Neural cell (in vitro differentiated cells): Measurements from ENCODE around the gene TOX2. TPM values are rescaled to one million over a fixed set of nuclear protein-coding genes. Genes with fewer than 3 reads are reported as not detected.

Experiments used
- H2AFZ ChIP-seq: fragments of 200-600, 300-800 bp; sonication (generic), shearing (Covaris generic); 2 replicates; pipeline ENCODE4 v1.6.0; 2014; ENCODE audit warnings: low read depth, mild to moderate bottlenecking, antibody characterized with exemption, low read length, moderate library complexity
- H3F3A ChIP-seq: fragments of 200-600 bp; shearing (Covaris generic); 2 replicates; pipeline ENCODE4 v1.6.1; 2016; ENCODE audit warnings: mild to moderate bottlenecking, moderate library complexity, mixed read lengths, antibody characterized with exemption, low read length; ENCODE audit not compliant: insufficient read depth, poor library complexity, severe bottlenecking
- H3K27ac ChIP-seq: fragments of 200-600, 300-800 bp; sonication (generic), shearing (Covaris generic); 2 replicates; pipeline ENCODE4 v1.5.1; 2014; ENCODE audit warnings: mild to moderate bottlenecking, low read length, moderate library complexity
- H3K27me3 ChIP-seq: fragments of 300-800, 200-600 bp; sonication (generic), shearing (Covaris generic); 2 replicates; pipeline ENCODE4 v1.6.0; 2014; ENCODE audit warnings: mild to moderate bottlenecking, low read depth, low read length, moderate library complexity; ENCODE audit not compliant: insufficient read depth
- H3K36me3 ChIP-seq: fragments of 300-800, 200-600 bp; sonication (generic), shearing (Covaris generic); 2 replicates; pipeline ENCODE4 v1.5.1; 2014; ENCODE audit warnings: mild to moderate bottlenecking, antibody characterized with exemption, low read length, moderate library complexity; ENCODE audit not compliant: insufficient read depth
- H3K4me2 ChIP-seq: fragments of 300-800, 200-600 bp; sonication (generic), shearing (Covaris generic); 2 replicates; pipeline ENCODE4 v1.6.0; 2014; ENCODE audit warnings: mild to moderate bottlenecking, low read length
- H3K4me3 ChIP-seq: fragments of 300-800, 200-600 bp; sonication (generic), shearing (Covaris generic); 2 replicates; pipeline ENCODE4 v1.5.1; 2014; ENCODE audit warnings: mild to moderate bottlenecking, low read length, moderate library complexity
- H3K79me2 ChIP-seq: fragments of 200-600 bp; shearing (Covaris generic); replicated peaks from 2 replicates; pipeline ENCODE4 v1.6.0; 2014; ENCODE audit warnings: mild to moderate bottlenecking, low read length, moderate library complexity; ENCODE audit not compliant: insufficient read depth
- H3K9ac ChIP-seq: fragments of 300-800, 200-600 bp; sonication (generic), shearing (Covaris generic); 2 replicates; pipeline ENCODE4 v1.6.1; 2016; ENCODE audit warnings: mild to moderate bottlenecking, low read length, mixed read lengths
- H3K9me2 ChIP-seq: fragments of 200-600 bp; shearing (Covaris generic); 2 replicates; pipeline ENCODE4 v1.6.1; 2016; ENCODE audit warnings: mild to moderate bottlenecking, low read length, mixed read lengths; ENCODE audit not compliant: insufficient read depth
- H3K9me3 ChIP-seq: fragments of 200-600, 300-800 bp; sonication (generic), shearing (Covaris generic); 2 replicates; pipeline ENCODE4 v1.6.1; 2016; ENCODE audit warnings: mild to moderate bottlenecking, mixed run types, low read length, moderate library complexity, mixed read lengths
- H4K20me1 ChIP-seq: fragments of 200-600 bp; shearing (Covaris generic); 2 replicates; pipeline ENCODE4 v1.6.1; 2016; ENCODE audit warnings: mild to moderate bottlenecking, mixed run types; ENCODE audit not compliant: insufficient read depth
- CTCF ChIP-seq: fragments of 450-650 bp; IDR thresholded peaks from 2 replicates; pipeline ENCODE4 v1.5.1; 2014; ENCODE audit warnings: antibody characterized with exemption, mild to moderate bottlenecking, moderate library complexity; ENCODE audit not compliant: poor library complexity, severe bottlenecking
- EP300 ChIP-seq: fragments of 450-650 bp; conservative IDR thresholded peaks from 2 replicates; pipeline ENCODE4 v1.6.1; 2014; ENCODE audit warnings: antibody characterized with exemption, mild to moderate bottlenecking, moderate library complexity; ENCODE audit not compliant: poor library complexity, severe bottlenecking
- EZH2 ChIP-seq: fragments of 200-600, 300-800 bp; shearing (Covaris generic), sonication (generic); IDR thresholded peaks from 2 replicates; pipeline ENCODE4 v1.6.1; 2014; ENCODE audit warnings: antibody characterized with exemption, low read length, borderline replicate concordance, mild to moderate bottlenecking; ENCODE audit not compliant: insufficient read depth, poor library complexity, severe bottlenecking
- MXI1 ChIP-seq: fragments of 450-650 bp; conservative IDR thresholded peaks from 2 replicates; pipeline ENCODE4 v1.6.1; 2014; ENCODE audit warnings: antibody characterized with exemption, mild to moderate bottlenecking; ENCODE audit not compliant: poor library complexity, severe bottlenecking
- POLR2AphosphoS5 ChIP-seq: IDR thresholded peaks from 2 replicates; pipeline ENCODE4 v1.6.1; 2012
- RAD21 ChIP-seq: fragments of 450-650 bp; conservative IDR thresholded peaks from 2 replicates; pipeline ENCODE4 v1.6.1; 2014; ENCODE audit warnings: antibody characterized with exemption, mild to moderate bottlenecking, moderate library complexity
- REST ChIP-seq: IDR thresholded peaks from 2 replicates; pipeline ENCODE4 v1.6.1; 2012; ENCODE audit warnings: borderline replicate concordance
- SMC3 ChIP-seq: fragments of 450-650 bp; conservative IDR thresholded peaks from 2 replicates; pipeline ENCODE4 v1.6.1; 2014; ENCODE audit warnings: antibody characterized with exemption, mild to moderate bottlenecking, moderate library complexity; ENCODE audit not compliant: poor library complexity
- TAF1 ChIP-seq: IDR thresholded peaks from 2 replicates; pipeline ENCODE4 v1.6.1; 2012; ENCODE audit warnings: low read depth
- polyA plus RNA-seq: library from polyadenylated mRNA; depleted of rRNA; stranded (reverse); fragments of >200 nt; gene quantifications from 2 replicates; pipeline ENCODE4 v1.2.3, GENCODE V29; 2014

The TOX2 gene
- polyA plus RNA-seq, 1 donor from 2014 or later, result 0.89 TPM

GRCh38 chr20:44115762-44116644 is 201.4 kb downstream of the TOX2 start:
- Histone ChIP-seq H3K27me3 (no peaks in the 10 kb centered on the region), H3K4me2 (no peak overlapping the region), H3K27ac (no peak overlapping the region), H3F3A (no peaks in the 10 kb centered on the region), H3K36me3 (no peaks in the 10 kb centered on the region), H3K9ac (no peak overlapping the region), H3K9me2 (no peaks in the 10 kb centered on the region), H2AFZ (no peak overlapping the region), H3K79me2 (no peaks in the 10 kb centered on the region), H3K9me3 (no peaks in the 10 kb centered on the region), H4K20me1 (no peaks in the 10 kb centered on the region), H3K4me3 (no peak overlapping the region)
- TF ChIP-seq EZH2 (no peak), CTCF (no peak), RAD21 (no peak), REST (no peak), MXI1 (no peak), EP300 (no peak), TAF1 (no peak), SMC3 (no peak), POLR2AphosphoS5 (no peak)

GRCh38 chr20:44117296-44118184 is 202.9 kb downstream of the TOX2 start:
- H2AFZ ChIP-seq, result no peak overlapping the region
- H4K20me1 ChIP-seq, result no peaks in the 10 kb centered on the region
- H3K4me2 ChIP-seq, result no peak overlapping the region
- H3K9me3 ChIP-seq, result no peaks in the 10 kb centered on the region
- no peak overlapping the region for H3K4me3 ChIP-seq
- H3K36me3 ChIP-seq, result no peaks in the 10 kb centered on the region
- no peak overlapping the region for H3K27ac ChIP-seq
- no peaks in the 10 kb centered on the region for H3K9me2 ChIP-seq
- no peaks in the 10 kb centered on the region for H3K27me3 ChIP-seq
- TF ChIP-seq RAD21 (no peak), EZH2 (no peak), TAF1 (no peak), SMC3 (no peak), EP300 (no peak), POLR2AphosphoS5 (no peak), REST (no peak), MXI1 (no peak), CTCF (no peak)
- no peak overlapping the region for H3K9ac ChIP-seq
- H3F3A ChIP-seq, result no peaks in the 10 kb centered on the region
- H3K79me2 ChIP-seq, result no peaks in the 10 kb centered on the region
